C4-2B (cell line): ENCODE results near the gene SCO1.

Experiments
- ZFX ChIP-seq: fragments of 450-650 bp; IDR thresholded peaks from 2 replicates; pipeline ENCODE4 v1.6.1; 2017
- TF ChIP-seq, protein P1 (sequence below): fragments of 450-650 bp; conservative IDR thresholded peaks from 2 replicates; pipeline ENCODE4 v1.5.1; 2017; ENCODE audit warnings: mild to moderate bottlenecking

DNA sequence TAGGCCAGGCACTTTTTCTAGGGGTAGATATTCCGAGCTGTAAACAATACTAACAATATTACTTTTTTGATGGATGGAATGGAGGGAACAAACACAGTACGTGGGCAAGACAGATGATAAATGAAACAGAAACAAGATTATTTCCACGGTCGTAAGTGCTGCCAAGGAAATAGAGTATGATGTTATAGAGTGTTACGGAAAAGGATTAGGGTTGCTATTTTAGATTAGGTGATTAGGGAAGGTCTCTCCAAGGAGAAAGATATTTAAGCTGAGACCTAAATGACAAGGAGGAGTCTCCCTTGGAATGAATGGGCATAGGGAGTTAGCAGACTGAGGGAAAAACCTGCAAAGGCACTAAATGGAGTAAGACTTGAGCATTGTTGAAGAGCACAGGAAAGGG, 8.4 kb upstream of the SCO1 start:
- TF ChIP-seq, protein P1, sequence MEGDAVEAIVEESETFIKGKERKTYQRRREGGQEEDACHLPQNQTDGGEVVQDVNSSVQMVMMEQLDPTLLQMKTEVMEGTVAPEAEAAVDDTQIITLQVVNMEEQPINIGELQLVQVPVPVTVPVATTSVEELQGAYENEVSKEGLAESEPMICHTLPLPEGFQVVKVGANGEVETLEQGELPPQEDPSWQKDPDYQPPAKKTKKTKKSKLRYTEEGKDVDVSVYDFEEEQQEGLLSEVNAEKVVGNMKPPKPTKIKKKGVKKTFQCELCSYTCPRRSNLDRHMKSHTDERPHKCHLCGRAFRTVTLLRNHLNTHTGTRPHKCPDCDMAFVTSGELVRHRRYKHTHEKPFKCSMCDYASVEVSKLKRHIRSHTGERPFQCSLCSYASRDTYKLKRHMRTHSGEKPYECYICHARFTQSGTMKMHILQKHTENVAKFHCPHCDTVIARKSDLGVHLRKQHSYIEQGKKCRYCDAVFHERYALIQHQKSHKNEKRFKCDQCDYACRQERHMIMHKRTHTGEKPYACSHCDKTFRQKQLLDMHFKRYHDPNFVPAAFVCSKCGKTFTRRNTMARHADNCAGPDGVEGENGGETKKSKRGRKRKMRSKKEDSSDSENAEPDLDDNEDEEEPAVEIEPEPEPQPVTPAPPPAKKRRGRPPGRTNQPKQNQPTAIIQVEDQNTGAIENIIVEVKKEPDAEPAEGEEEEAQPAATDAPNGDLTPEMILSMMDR, result no peak
- no peak for TF ChIP-seq ZFX
